Erythroblast (primary cell): ENCODE results near the gene TPCN2.

ENCODE experiments used
- GATA1 ChIP-seq: IDR thresholded peaks from 2 replicates; pipeline ENCODE4 v1.6.1; 2011; ENCODE audit warnings: low read depth, mild to moderate bottlenecking, control low read depth, low read length, moderate library complexity
- POLR2A ChIP-seq: IDR thresholded peaks from 2 replicates; pipeline ENCODE4 v1.6.1; 2011; ENCODE audit warnings: mild to moderate bottlenecking, low read length

GRCh38 chr11:69148377-69148762 lies 99.6 kb downstream of the TPCN2 start:
- TF ChIP-seq POLR2A (no peak), GATA1 (no peak)
